HFF-Myc (cell line): ENCODE data around the gene RPL27A.

ENCODE experiments used
- DNase-seq: peaks from one replicate; pipeline ENCODE4 v3.0.0-alpha.2; 2011; ENCODE audit warnings: low read depth; ENCODE audit errors: extremely low read depth
- H3K4me3 ChIP-seq: replicated peaks from 2 replicates; pipeline ENCODE4 v1.5.1; 2011; ENCODE audit warnings: low read depth, mild to moderate bottlenecking, control low read depth, low read length
- TF ChIP-seq, protein P1 (sequence below): IDR thresholded peaks from 2 replicates; pipeline ENCODE4 v1.5.1; 2012; ENCODE audit warnings: mild to moderate bottlenecking, low read depth, low read length, control low read depth; ENCODE audit errors: missing control alignments

RPL27A gene

DNA sequence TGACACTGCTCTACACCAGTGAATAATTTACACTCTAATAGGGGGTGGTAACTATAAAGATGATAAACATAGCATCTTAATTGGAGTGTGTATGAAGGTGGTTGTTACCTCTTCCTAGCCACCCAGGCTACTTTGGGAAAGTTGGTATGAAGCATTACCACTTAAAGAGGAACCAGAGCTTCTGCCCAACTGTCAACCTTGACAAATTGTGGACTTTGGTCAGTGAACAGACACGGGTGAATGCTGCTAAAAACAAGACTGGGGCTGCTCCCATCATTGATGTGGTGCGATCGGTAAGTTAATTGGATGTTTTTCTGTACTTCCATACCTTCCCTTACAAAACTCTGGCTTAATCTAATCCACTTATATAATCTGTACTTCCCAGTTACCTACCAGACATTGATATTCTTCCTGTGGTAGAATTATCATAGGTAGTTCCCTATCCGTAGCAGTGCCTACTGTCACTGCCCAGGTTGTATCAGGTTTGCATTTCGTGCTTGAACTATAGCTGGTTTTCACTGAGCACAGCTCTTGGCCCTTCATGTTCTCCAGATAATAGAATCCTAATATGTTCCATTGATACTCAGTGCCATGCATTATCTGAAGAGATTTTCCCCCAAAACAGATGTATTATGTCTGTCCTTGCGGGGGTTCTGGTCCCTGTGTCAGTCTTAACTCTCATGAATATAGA, 2.2 kb downstream of the RPL27A start:
- H3K4me3 ChIP-seq: peak overlapping the region; percentile 77
- no peak for DNase-seq
- TF ChIP-seq, protein P1, sequence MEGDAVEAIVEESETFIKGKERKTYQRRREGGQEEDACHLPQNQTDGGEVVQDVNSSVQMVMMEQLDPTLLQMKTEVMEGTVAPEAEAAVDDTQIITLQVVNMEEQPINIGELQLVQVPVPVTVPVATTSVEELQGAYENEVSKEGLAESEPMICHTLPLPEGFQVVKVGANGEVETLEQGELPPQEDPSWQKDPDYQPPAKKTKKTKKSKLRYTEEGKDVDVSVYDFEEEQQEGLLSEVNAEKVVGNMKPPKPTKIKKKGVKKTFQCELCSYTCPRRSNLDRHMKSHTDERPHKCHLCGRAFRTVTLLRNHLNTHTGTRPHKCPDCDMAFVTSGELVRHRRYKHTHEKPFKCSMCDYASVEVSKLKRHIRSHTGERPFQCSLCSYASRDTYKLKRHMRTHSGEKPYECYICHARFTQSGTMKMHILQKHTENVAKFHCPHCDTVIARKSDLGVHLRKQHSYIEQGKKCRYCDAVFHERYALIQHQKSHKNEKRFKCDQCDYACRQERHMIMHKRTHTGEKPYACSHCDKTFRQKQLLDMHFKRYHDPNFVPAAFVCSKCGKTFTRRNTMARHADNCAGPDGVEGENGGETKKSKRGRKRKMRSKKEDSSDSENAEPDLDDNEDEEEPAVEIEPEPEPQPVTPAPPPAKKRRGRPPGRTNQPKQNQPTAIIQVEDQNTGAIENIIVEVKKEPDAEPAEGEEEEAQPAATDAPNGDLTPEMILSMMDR: no peak

DNA sequence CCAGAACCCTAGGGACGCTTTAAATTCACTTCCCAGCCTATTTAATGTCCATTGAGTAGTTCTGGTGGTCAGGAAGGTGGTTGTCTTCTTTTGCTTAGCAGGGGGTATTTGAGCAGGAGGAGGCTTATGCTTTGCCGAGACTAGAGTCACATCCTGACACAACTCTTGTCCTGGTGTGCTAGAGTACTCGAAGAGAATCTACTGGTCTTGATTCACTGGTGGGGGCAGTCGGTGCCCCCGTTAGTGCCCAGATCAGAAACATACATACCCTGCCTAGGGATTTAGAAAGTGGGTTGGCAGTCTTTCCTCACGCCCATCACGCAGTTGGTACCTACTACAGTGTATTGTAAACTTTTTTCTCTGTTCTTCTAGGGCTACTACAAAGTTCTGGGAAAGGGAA, 2.7 kb downstream of the RPL27A start:
- DNase-seq: no peak
- TF ChIP-seq, protein P1: no peak
- H3K4me3 ChIP-seq: peak overlapping the region; percentile 77

DNA sequence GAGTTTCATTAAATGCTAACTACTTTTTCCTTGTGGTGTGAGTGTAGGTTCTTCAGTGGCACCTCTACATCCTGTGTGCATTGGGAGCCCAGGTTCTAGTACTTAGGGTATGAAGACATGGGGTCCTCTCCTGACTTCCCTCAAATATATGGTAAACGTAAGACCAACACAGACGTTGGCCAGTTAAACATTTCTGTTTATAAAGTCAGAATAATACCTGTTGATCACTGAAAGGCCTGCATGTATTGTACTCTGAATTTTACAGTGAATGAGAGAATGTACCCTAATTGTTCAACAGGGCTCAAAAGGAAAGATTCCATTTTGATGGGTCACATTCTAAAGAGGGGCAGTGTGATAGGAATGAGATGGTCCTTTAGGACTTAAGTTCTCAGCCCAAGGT, 3.2 kb downstream of the RPL27A start:
- peak overlapping the region; percentile 77 for H3K4me3 ChIP-seq
- no peak for DNase-seq
- TF ChIP-seq, protein P1: no peak

DNA sequence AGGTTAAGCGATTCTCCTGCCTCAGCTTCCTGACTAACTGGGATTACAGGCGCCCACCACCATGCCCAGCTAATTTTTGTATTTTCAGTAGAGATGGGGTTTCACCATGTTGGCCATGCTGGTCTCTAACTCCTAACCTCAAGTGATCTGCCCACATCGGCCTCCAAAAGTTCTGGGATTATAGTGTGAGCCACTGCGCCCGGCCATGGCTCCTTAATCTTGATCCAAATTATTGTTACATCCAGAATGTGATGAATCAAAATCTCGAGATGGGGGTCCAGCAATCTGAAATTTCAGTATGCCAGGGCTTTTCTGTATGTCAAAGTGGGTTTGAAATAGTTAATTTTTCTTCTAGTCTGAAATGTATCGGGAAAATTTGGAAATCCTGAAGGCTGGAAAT, 3.7 kb downstream of the RPL27A start:
- TF ChIP-seq, protein P1: no peak
- peak overlapping the region; percentile 77 for H3K4me3 ChIP-seq
- DNase-seq: no peak

DNA sequence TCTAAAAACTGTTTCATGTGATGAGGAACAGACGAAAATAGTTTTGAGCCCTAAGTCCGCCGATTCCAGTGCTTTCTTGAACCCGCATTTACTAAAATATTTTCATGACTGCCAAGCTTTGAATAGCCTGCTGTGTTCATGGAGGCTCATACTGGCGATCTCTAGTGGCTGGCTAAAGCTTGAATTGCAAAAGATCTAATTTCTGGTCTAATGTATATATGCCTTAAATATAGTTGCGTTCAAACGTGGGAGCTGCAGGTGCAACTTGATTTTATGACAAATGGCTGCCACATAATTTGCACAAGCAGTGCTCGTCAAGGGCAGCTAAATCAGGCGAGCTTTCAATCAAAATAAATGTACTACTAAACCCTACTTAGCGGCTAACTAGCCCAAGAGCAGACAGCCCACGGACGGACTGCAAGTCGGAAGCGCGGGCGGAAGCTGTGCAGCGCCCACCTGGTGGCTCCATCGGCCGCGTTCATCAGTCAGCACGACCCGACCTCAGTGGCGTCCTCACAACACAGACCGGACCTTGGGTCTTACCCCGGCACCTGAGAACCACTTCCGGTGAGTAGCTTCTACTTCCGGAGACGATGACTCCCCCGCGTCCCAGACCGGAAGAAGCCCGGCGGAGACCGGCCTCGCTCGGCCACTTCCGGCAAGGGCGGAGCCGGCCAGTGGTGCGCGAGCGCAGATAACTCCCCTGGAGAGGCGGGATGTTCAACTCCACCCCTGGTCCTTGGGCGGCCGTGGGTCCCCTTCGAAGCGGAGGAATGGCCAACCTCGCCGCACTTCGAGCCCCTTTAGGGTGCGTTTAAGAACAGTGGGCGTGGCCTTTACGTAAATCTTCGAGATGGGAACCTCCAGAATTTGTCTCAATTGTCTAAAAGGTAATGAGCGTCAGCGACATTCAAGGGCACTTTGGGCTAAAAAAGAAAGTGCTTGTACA, 6.1 kb downstream of the RPL27A start:
- peak; percentile 94 for DNase-seq
- peak overlapping the region; percentile 36 for H3K4me3 ChIP-seq
- TF ChIP-seq, protein P1: no peak

DNA sequence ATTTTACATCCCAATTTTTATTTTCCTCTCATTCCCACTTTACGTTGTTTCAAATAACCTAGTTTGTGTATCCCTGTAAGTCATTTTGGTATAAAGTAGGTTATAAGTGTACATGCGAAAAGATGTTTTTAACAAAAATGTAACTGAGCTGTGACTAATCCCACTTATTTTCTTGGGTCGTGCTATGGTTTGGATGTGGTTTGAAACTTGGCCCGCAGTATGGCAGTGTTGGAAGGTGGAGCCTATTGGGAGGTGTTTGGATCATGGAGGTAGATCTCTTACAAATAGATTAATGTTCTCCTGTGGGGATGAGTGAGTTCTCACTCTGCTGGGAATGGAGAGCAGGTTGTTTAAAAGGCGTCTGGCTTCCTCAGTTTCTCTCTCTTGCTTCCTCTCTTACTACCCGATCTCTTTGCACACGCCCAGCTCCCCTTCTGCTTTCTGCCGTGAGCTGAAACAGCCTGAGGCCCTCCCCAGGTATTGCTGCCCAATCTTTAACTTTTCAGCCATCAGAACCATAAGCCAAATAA, 7.2 kb downstream of the RPL27A start:
- TF ChIP-seq, protein P1: no peak
- peak overlapping the region; percentile 36 for H3K4me3 ChIP-seq
- no peak for DNase-seq
